GM19239 (cell line): Measurements from ENCODE around the gene TFDP2.
"Not testable (repeated sequence)": the region's sequence is repeated elsewhere in the genome, so short reads cannot be mapped to it uniquely, and the experiment has no call there.

ENCODE experiments used
- DNase-seq: peaks from one replicate; pipeline ENCODE4 v3.0.0; 2011; ENCODE audit warnings: low spot score; ENCODE audit not compliant: insufficient read length
- FAIRE-seq: peaks from 2 replicates; lab custom pipeline; 2011; peaks lifted over from hg19 to GRCh38; lab: Jason Lieb, UNC

Gene TFDP2

GRCh38 chr3:141979050-141979671, 170.2 kb downstream of the TFDP2 start:
- no peak for DNase-seq
- no peak for FAIRE-seq

- not testable (repeated sequence) for DNase-seq, FAIRE-seq
Observed at GRCh38 chr3:141974777-141975176, 174.6 kb downstream of the TFDP2 start.

- FAIRE-seq, result no peak
- no peak for DNase-seq
Observed at GRCh38 chr3:141972399-141972798, 176.9 kb downstream of the TFDP2 start.

- no peak for DNase-seq
- FAIRE-seq, result no peak
Observed at GRCh38 chr3:141971571-141971970, 177.8 kb downstream of the TFDP2 start.

- DNase-seq, result no peak
Observed at GRCh38 chr3:141969711-141970110, 179.6 kb downstream of the TFDP2 start.

GRCh38 chr3:141965471-141965870, 183.9 kb downstream of the TFDP2 start:
- FAIRE-seq (no peak), DNase-seq (no peak)

More at GRCh38 chr3:141969711-141970110, 179.6 kb downstream of the TFDP2 start:
- FAIRE-seq, result no peak

- FAIRE-seq (no peak), DNase-seq (no peak)
Observed at GRCh38 chr3:141963301-141963700, 186.0 kb downstream of the TFDP2 start.

GRCh38 chr3:141960731-141961130, 188.6 kb downstream of the TFDP2 start:
- FAIRE-seq, result no peak
- no peak for DNase-seq

GRCh38 chr3:141959589-141960554, 189.5 kb downstream of the TFDP2 start:
- FAIRE-seq, result no peak

GRCh38 chr3:141955175-141955574, 194.2 kb downstream of the TFDP2 start:
- FAIRE-seq, result no peak

More at GRCh38 chr3:141959589-141960554, 189.5 kb downstream of the TFDP2 start:
- DNase-seq, result no peak

GRCh38 chr3:141952611-141953010, 196.7 kb downstream of the TFDP2 start:
- FAIRE-seq (no peak), DNase-seq (no peak)

More at GRCh38 chr3:141955175-141955574, 194.2 kb downstream of the TFDP2 start:
- no peak for DNase-seq

- FAIRE-seq (no peak), DNase-seq (no peak)
Observed at GRCh38 chr3:141950572-141951493, 198.5 kb downstream of the TFDP2 start.

- FAIRE-seq (no peak), DNase-seq (no peak)
Observed at GRCh38 chr3:141949972-141950371, 199.4 kb downstream of the TFDP2 start.

- FAIRE-seq, result no peak
Observed at GRCh38 chr3:141949399-141949798, 199.9 kb downstream of the TFDP2 start.

GRCh38 chr3:141945726-141946485, 203.4 kb downstream of the TFDP2 start:
- DNase-seq (no peak), FAIRE-seq (no peak)

More at GRCh38 chr3:141949399-141949798, 199.9 kb downstream of the TFDP2 start:
- DNase-seq, result no peak

- DNase-seq (no peak), FAIRE-seq (no peak)
Observed at GRCh38 chr3:141942006-141942405, 207.3 kb downstream of the TFDP2 start.

GRCh38 chr3:141941093-141941492, 208.3 kb downstream of the TFDP2 start:
- FAIRE-seq, result no peak
- no peak for DNase-seq

- no peak for FAIRE-seq
- DNase-seq, result no peak
Observed at GRCh38 chr3:141940194-141940776, 209.1 kb downstream of the TFDP2 start.

GRCh38 chr3:141939759-141940158, 209.6 kb downstream of the TFDP2 start:
- no peak for FAIRE-seq

More at GRCh38 chr3:141939759-141940158, 209.6 kb downstream of the TFDP2 start:
- no peak for DNase-seq
